ENCODE data around the gene RPL10. TPM values are rescaled to one million over a fixed set of nuclear protein-coding genes. Genes with fewer than 3 reads are reported as not detected.

The RPL10 gene
- total RNA-seq, 8 experiments from 2014 or later: 1,839 to 5,261 (median 3,045) TPM

DNA sequence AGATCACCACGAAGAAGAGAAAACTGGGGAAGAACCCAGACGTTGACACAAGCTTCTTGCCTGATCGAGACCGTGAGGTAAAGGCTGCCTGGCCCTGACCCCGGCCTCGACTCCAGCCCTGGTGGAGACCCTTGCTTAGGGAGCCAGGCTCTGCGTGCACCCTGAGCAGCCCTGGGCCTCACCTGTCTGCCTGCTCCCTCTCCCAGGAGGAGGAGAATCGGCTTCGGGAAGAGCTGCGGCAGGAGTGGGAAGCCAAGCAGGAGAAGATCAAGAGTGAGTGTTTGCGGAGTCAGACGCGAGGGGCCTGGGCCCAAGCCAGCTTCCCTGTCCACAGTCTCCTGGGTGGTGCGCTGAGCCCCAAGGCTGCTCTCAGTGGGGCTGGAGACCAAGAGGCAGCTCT lies 50.3 kb downstream of the RPL10 start:
- no peak overlapping the region for H3K27ac ChIP-seq
- no peak for ATAC-seq (replicated peaks in 6 of 8)
- no peak overlapping the region for H3K4me3 ChIP-seq
- peaks cover under 1 to 6% of the 10 kb centered on the region in 2 donors for H3K4me1 ChIP-seq (replicated peaks in 1 of 2)
- WGBS, 10 experiments: 34 to 80% methylated on average over 1 to 4 of the region's 14 CpGs; no CpG with 5 or more reads in 8 of the 10 experiments
- in situ Hi-C loops (cut with MboI; ENCODE audit: low pct_unique_long_range_greater_than_20kb in 2 of 9, low sequenced_read_pairs in 9 of 9, unreplicated experiment in 9 of 9): no loop called here

- Histone ChIP-seq H3K4me3 (no peak overlapping the region), H3K4me1 (replicated peaks in 1 of 2) (peaks cover 0 to 6% of the 10 kb centered on the region in 2 donors), H3K27ac (no peak overlapping the region)
- no peak for ATAC-seq (replicated peaks in 6 of 8)
- in situ Hi-C loops (cut with MboI; ENCODE audit: low pct_unique_long_range_greater_than_20kb in 2 of 9, low sequenced_read_pairs in 9 of 9, unreplicated experiment in 9 of 9): no loop called here
- 69% methylated on average over 3 of the region's 18 CpGs; no CpG with 5 or more reads in 9 of the 10 experiments for WGBS, 10 experiments
Measured at GRCh38 chrX:154449618-154450017, 51.4 kb downstream of the RPL10 start.

- 67 to 80% (median 70%) methylated on average over 2 to 11 of the region's 17 CpGs; no CpG with 5 or more reads in 6 of the 10 experiments for WGBS, 10 experiments
- H3K27ac ChIP-seq: no peak overlapping the region
- H3K4me1 ChIP-seq (replicated peaks in 1 of 2): no peaks in the 10 kb centered on the region
- H3K4me3 ChIP-seq: no peak overlapping the region
- in situ Hi-C loops (cut with MboI; ENCODE audit: low pct_unique_long_range_greater_than_20kb in 2 of 9, low sequenced_read_pairs in 9 of 9, unreplicated experiment in 9 of 9): no loop called here
- no peak for ATAC-seq (replicated peaks in 6 of 8)
Measured at GRCh38 chrX:154450312-154450711, 52.1 kb downstream of the RPL10 start.

Other genes with a start within 250 kb of the RPL10 start
- gene OPN1MW, start 215.8 kb upstream of the RPL10 start, total RNA-seq: not detected
- gene OPN1MW2, start 178.6 kb upstream of the RPL10 start, total RNA-seq: not detected
- under 1 TPM in 4 of 8 experiments, not detected in 4; 0.09 to 0.31 (median 0.21) TPM for gene OPN1MW3, start 140.8 kb upstream of the RPL10 start, total RNA-seq
- not detected for gene TEX28, start 103.3 kb upstream of the RPL10 start, total RNA-seq
- 10 to 100 TPM in 1 of 8 experiments, 1 to 10 TPM in 4, not detected in 3; 1.2 to 13.5 (median 7.5) TPM for gene TKTL1, start 102.6 kb upstream of the RPL10 start, total RNA-seq
- 100 to 1,000 TPM; 108 to 602 (median 190) TPM for gene FLNA, start 23.7 kb upstream of the RPL10 start, total RNA-seq
- 10 to 100 TPM; 31.6 to 96.1 (median 64.8) TPM for gene EMD, start 19.1 kb upstream of the RPL10 start, total RNA-seq
- 10 to 100 TPM in 5 of 8 experiments, 1 to 10 TPM in 3; 7.4 to 29.2 (median 10.9) TPM for gene DNASE1L1, start 10.9 kb downstream of the RPL10 start, total RNA-seq
- 10 to 100 TPM in 7 of 8 experiments, 1 to 10 TPM in 1; 9.9 to 29.3 (median 16.6) TPM for gene TAFAZZIN, start 13.2 kb downstream of the RPL10 start, total RNA-seq
- 100 to 1,000 TPM in 2 of 8 experiments, 10 to 100 TPM in 6; 67.6 to 164 (median 78.9) TPM for gene ATP6AP1, start 30.3 kb downstream of the RPL10 start, total RNA-seq
- gene GDI1, start 38.8 kb downstream of the RPL10 start, total RNA-seq: 100 to 1,000 TPM in 6 of 8 experiments, 10 to 100 TPM in 2; 59.0 to 379 (median 254) TPM
- 100 to 1,000 TPM in 1 of 8 experiments, 10 to 100 TPM in 7; 52.4 to 127 (median 74.5) TPM for gene FAM50A, start 45.8 kb downstream of the RPL10 start, total RNA-seq
- 10 to 100 TPM in 7 of 8 experiments, 1 to 10 TPM in 1; 8.6 to 38.0 (median 22.3) TPM for gene PLXNA3, start 59.9 kb downstream of the RPL10 start, total RNA-seq
- gene LAGE3, start 80.9 kb downstream of the RPL10 start, total RNA-seq: 10 to 100 TPM; 22.7 to 58.2 (median 33.9) TPM
- 10 to 100 TPM; 25.0 to 43.9 (median 30.1) TPM for gene UBL4A, start 88.2 kb downstream of the RPL10 start, total RNA-seq
- 10 to 100 TPM in 3 of 8 experiments, 1 to 10 TPM in 5; 5.2 to 20.3 (median 9.8) TPM for gene SLC10A3, start 92.3 kb downstream of the RPL10 start, total RNA-seq
- gene FAM3A, start 117.9 kb downstream of the RPL10 start, total RNA-seq: 10 to 100 TPM; 18.2 to 36.6 (median 22.6) TPM
- gene G6PD, start 148.5 kb downstream of the RPL10 start, total RNA-seq: 100 to 1,000 TPM in 3 of 8 experiments, 10 to 100 TPM in 5; 16.7 to 163 (median 27.6) TPM
- gene IKBKG, start 149.2 kb downstream of the RPL10 start, total RNA-seq: 10 to 100 TPM in 5 of 8 experiments, 1 to 10 TPM in 3; 5.4 to 22.9 (median 10.8) TPM
- not detected for gene CTAG1A, start 186.8 kb downstream of the RPL10 start, total RNA-seq
- not detected for gene CTAG1B, start 220.9 kb downstream of the RPL10 start, total RNA-seq